PC-3 (cell line): Measurements from ENCODE around the gene SRSF8.

Experiments used
- EZH2 ChIP-seq: fragments of 300-600 bp; sonication (generic); IDR thresholded peaks from one replicate; pipeline ENCODE4 v1.6.1; 2017; ENCODE audit warnings: antibody characterized with exemption, mild to moderate bottlenecking, low read length; ENCODE audit not compliant: unreplicated experiment
- TF ChIP-seq, protein P1 (sequence below): fragments of 300-600 bp; sonication (generic); conservative IDR thresholded peaks from 2 replicates; pipeline ENCODE4 v1.5.1; 2017; ENCODE audit warnings: antibody characterized with exemption, low read depth, mild to moderate bottlenecking, low read length

- TF ChIP-seq, protein P1, sequence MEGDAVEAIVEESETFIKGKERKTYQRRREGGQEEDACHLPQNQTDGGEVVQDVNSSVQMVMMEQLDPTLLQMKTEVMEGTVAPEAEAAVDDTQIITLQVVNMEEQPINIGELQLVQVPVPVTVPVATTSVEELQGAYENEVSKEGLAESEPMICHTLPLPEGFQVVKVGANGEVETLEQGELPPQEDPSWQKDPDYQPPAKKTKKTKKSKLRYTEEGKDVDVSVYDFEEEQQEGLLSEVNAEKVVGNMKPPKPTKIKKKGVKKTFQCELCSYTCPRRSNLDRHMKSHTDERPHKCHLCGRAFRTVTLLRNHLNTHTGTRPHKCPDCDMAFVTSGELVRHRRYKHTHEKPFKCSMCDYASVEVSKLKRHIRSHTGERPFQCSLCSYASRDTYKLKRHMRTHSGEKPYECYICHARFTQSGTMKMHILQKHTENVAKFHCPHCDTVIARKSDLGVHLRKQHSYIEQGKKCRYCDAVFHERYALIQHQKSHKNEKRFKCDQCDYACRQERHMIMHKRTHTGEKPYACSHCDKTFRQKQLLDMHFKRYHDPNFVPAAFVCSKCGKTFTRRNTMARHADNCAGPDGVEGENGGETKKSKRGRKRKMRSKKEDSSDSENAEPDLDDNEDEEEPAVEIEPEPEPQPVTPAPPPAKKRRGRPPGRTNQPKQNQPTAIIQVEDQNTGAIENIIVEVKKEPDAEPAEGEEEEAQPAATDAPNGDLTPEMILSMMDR: peak; percentile 32; the same call in 1 of the 2 replicates
- TF ChIP-seq EZH2: no peak
Observed at GRCh38 chr11:95089620-95090542, 23.2 kb downstream of the SRSF8 start, which contains the start of gene ENDOD1.
